ENCODE data around the gene TCFL5.
A peak's percentile ranks its signal among the peaks of the same experiment; 100 is the strongest.

Gene TCFL5

DNA sequence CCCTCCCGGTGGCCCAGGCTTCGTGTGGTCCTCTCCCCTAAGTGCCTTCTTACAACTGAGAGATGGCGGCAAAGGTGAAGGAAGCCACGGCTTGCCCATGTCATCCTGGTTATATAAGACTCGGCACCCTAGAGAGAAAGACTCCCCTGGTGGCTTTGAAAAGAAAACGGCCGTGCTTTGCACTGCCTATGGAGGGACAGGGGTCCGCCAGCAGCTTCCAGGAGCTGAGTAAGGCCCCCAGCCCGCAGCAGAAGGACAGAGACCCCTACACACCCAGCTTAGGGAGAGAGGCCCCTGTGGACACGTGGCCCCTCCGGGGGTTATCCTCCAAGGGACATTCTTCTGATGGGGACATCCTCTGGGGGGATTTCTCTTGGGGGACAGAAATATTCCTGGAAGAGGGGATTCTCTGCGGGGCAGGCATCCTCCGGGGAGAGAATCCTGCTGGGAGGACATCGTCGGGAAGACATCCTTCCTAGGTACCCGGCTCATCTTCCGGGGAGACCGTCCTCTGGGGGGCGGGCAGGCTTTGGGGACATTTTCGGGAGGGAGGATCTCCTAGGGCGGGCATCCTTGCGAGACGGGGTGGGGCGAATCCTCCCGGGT lies 57.5 kb downstream of the TCFL5 start (continued):
- TF ChIP-seq, protein P1, sequence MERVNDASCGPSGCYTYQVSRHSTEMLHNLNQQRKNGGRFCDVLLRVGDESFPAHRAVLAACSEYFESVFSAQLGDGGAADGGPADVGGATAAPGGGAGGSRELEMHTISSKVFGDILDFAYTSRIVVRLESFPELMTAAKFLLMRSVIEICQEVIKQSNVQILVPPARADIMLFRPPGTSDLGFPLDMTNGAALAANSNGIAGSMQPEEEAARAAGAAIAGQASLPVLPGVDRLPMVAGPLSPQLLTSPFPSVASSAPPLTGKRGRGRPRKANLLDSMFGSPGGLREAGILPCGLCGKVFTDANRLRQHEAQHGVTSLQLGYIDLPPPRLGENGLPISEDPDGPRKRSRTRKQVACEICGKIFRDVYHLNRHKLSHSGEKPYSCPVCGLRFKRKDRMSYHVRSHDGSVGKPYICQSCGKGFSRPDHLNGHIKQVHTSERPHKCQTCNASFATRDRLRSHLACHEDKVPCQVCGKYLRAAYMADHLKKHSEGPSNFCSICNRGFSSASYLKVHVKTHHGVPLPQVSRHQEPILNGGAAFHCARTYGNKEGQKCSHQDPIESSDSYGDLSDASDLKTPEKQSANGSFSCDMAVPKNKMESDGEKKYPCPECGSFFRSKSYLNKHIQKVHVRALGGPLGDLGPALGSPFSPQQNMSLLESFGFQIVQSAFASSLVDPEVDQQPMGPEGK (tag by site-specific recombination; IDR thresholded peaks at IDR 0.05): 0 out of 2 replicates have a peak, but pooled peaks have one; percentile 23

DNA sequence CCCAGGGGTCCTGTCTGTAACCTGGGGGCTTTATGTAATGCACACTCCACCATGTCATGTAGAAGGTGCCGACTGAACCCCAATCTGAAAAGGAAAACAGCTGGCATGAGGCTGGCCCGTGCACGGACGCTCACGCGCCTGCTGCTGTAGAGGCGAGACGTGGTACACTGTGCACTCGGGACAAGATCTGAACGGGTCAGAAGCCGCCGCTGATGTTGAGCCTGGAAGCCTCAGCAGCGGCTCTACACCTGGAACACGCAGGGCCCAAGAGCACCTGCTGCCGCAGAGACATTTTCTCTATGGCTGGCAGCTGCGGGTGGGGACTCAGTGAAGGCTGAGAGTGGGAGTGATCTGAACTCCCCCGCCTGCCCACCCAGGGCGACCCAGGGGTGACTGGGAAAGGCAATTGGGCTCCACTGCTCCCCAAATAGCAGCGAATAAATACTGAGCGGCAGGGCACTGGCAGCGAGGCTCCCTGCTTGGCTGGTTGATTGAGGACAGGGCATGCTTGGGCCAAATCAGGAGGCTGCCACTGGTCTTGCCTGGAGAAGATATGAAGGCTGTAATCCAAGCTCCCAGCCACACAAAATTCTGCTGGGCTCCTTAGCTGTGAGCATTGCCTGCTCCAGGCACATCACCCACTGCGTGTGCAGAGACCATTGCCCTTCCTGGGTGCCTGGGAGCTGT lies 59.5 kb downstream of the TCFL5 start:
- Histone ChIP-seq H3K27ac (ENCODE audit: extremely low read depth, low read depth, low read length) (no peak overlapping the region), H3K36me3 (ENCODE audit: control insufficient read depth in 2 of 2, insufficient read depth in 1 of 2, low read length in 2 of 2) (peaks cover 0 to 53% of the 10 kb centered on the region in 2 experiments; a peak in 1 of 3 replicates), H3K4me1 (ENCODE audit: control insufficient read depth, insufficient read depth, low read length) (no peaks in the 10 kb centered on the region), H3K9me3 (ENCODE audit: control insufficient read depth, insufficient read depth, low read depth, low read length) (no peaks in the 10 kb centered on the region), H3K4me3 (ENCODE audit: low read depth, low read length) (no peak overlapping the region)
- POLR2A ChIA-PET: interaction anchor here (0.6 to 1.3 kb wide), 2 partner anchors 8 to 14 kb away, joined by 3 read pairs; no protein-coding TSS in a partner anchor
- CTCF ChIA-PET: interaction anchor here (0.6 kb wide), 1 partner anchor 124 kb away, joined by 3 read pairs; no protein-coding TSS in a partner anchor
- TF ChIP-seq ZBTB17 (tag by site-specific recombination; IDR thresholded peaks at IDR 0.05) (peak; percentile 72), ZFHX2 (tag by site-specific recombination; conservative IDR thresholded peaks at IDR 0.05) (0 out of 2 replicates have a peak, but pooled peaks have one; percentile 5), ZNF223 (tag by site-specific recombination; IDR thresholded peaks at IDR 0.05) (no peak), ZNF600 (tag by site-specific recombination; IDR thresholded peaks at IDR 0.05) (0 out of 2 replicates have a peak, but pooled peaks have one; percentile 41)

GRCh38 chr20:62801284-62802010 lies 60.2 kb downstream of the TCFL5 start:
- POLR2A ChIA-PET: no interaction called here
- TF ChIP-seq ZFP37 (tag by site-specific recombination; IDR thresholded peaks at IDR 0.05) (no peak), ZNF155 (tag by site-specific recombination; IDR thresholded peaks at IDR 0.05) (no peak), YY2 (tag by site-specific recombination; IDR thresholded peaks at IDR 0.05) (no peak), ZNF626 (tag by site-specific recombination; IDR thresholded peaks at IDR 0.05) (no peak), ZNF488 (tag by site-specific recombination; IDR thresholded peaks at IDR 0.05) (no peak), OVOL3 (tag by site-specific recombination; IDR thresholded peaks at IDR 0.05) (no peak), ZFP69B (tag by site-specific recombination; IDR thresholded peaks at IDR 0.05) (no peak), GLI2 (tag by site-specific recombination; IDR thresholded peaks at IDR 0.05; ENCODE audit: borderline replicate concordance, low read depth) (no peak), ZNF274 (IDR thresholded peaks at IDR 0.05; ENCODE audit: low read length) (no peak), ZNF274 (tag by site-specific recombination; IDR thresholded peaks at IDR 0.05; ENCODE audit: borderline replicate concordance) (no peak), ZNF521 (tag by site-specific recombination; IDR thresholded peaks at IDR 0.05) (no peak), ZNF169 (tag by site-specific recombination; IDR thresholded peaks at IDR 0.05) (no peak), ZNF426 (tag by site-specific recombination; IDR thresholded peaks at IDR 0.05) (no peak), ZNF157 (tag by site-specific recombination; IDR thresholded peaks at IDR 0.05) (no peak)
- TF ChIP-seq, protein P2, sequence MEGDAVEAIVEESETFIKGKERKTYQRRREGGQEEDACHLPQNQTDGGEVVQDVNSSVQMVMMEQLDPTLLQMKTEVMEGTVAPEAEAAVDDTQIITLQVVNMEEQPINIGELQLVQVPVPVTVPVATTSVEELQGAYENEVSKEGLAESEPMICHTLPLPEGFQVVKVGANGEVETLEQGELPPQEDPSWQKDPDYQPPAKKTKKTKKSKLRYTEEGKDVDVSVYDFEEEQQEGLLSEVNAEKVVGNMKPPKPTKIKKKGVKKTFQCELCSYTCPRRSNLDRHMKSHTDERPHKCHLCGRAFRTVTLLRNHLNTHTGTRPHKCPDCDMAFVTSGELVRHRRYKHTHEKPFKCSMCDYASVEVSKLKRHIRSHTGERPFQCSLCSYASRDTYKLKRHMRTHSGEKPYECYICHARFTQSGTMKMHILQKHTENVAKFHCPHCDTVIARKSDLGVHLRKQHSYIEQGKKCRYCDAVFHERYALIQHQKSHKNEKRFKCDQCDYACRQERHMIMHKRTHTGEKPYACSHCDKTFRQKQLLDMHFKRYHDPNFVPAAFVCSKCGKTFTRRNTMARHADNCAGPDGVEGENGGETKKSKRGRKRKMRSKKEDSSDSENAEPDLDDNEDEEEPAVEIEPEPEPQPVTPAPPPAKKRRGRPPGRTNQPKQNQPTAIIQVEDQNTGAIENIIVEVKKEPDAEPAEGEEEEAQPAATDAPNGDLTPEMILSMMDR (tag by site-specific recombination; IDR thresholded peaks at IDR 0.05): no peak
- TF ChIP-seq, protein P3, sequence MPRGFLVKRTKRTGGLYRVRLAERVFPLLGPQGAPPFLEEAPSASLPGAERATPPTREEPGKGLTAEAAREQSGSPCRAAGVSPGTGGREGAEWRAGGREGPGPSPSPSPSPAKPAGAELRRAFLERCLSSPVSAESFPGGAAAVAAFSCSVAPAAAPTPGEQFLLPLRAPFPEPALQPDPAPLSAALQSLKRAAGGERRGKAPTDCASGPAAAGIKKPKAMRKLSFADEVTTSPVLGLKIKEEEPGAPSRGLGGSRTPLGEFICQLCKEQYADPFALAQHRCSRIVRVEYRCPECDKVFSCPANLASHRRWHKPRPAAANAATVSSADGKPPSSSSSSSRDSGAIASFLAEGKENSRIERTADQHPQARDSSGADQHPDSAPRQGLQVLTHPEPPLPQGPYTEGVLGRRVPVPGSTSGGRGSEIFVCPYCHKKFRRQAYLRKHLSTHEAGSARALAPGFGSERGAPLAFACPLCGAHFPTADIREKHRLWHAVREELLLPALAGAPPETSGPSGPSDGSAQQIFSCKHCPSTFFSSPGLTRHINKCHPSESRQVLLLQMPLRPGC (tag by site-specific recombination; IDR thresholded peaks at IDR 0.05): no peak
- TF ChIP-seq, protein P4, sequence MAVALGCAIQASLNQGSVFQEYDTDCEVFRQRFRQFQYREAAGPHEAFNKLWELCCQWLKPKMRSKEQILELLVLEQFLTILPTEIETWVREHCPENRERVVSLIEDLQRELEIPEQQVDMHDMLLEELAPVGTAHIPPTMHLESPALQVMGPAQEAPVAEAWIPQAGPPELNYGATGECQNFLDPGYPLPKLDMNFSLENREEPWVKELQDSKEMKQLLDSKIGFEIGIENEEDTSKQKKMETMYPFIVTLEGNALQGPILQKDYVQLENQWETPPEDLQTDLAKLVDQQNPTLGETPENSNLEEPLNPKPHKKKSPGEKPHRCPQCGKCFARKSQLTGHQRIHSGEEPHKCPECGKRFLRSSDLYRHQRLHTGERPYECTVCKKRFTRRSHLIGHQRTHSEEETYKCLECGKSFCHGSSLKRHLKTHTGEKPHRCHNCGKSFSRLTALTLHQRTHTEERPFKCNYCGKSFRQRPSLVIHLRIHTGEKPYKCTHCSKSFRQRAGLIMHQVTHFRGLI (tag by site-specific recombination; IDR thresholded peaks at IDR 0.05): no peak
- TF ChIP-seq, protein P5, sequence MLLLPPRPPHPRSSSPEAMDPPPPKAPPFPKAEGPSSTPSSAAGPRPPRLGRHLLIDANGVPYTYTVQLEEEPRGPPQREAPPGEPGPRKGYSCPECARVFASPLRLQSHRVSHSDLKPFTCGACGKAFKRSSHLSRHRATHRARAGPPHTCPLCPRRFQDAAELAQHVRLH (tag by site-specific recombination; IDR thresholded peaks at IDR 0.05): no peak

More at GRCh38 chr20:62801284-62802010, 60.2 kb downstream of the TCFL5 start:
- H3K36me3 ChIP-seq (ENCODE audit: control insufficient read depth in 2 of 2, insufficient read depth in 1 of 2, low read length in 2 of 2): peaks cover 0 to 46% of the 10 kb centered on the region in 2 experiments; a peak in 1 of 3 replicates
- H3K9me3 ChIP-seq (ENCODE audit: control insufficient read depth, insufficient read depth, low read depth, low read length): no peaks in the 10 kb centered on the region
- no peak overlapping the region for H3K4me3 ChIP-seq (ENCODE audit: low read depth, low read length)
- H3K27ac ChIP-seq (ENCODE audit: extremely low read depth, low read depth, low read length): no peak overlapping the region
- no peaks in the 10 kb centered on the region for H3K4me1 ChIP-seq (ENCODE audit: control insufficient read depth, insufficient read depth, low read length)
- CTCF ChIA-PET: interaction anchor here (0.6 to 1.1 kb wide), 2 partner anchors 10 to 124 kb away, joined by 3 to 4 read pairs; no protein-coding TSS in a partner anchor
